Gastrocnemius medialis (tissue), 4 donors: Measurements from ENCODE around the gene HSPB2.
"Not testable (repeated sequence)": the region's sequence is repeated elsewhere in the genome, so short reads cannot be mapped to it uniquely, and the experiment has no call there.

ENCODE experiments used
- CTCF ChIP-seq, 5 experiments: fragments of 450-650 bp in 3 of 5; fragments of 200-600 bp in 2 of 5; sonication (generic) in 2 of 5; IDR thresholded peaks in 4 of 5; conservative IDR thresholded peaks in 1 of 5; 1 replicate in 4 of 5; 2 replicates in 1 of 5; pipeline ENCODE4 v1.5.1; 2016 to 2019; ENCODE audit warnings: antibody characterized with exemption in 5 of 5, mild to moderate bottlenecking in 3 of 5, moderate library complexity in 3 of 5
- POLR2A ChIP-seq, 2 donors: fragments of 450-650 bp; IDR thresholded peaks; one replicate each; pipeline ENCODE4 v1.6.1; 2017; ENCODE audit warnings: antibody characterized with exemption in 2 of 2, mild to moderate bottlenecking in 2 of 2, moderate library complexity in 2 of 2

GRCh38 chr11:111885053-111885452, 27.5 kb upstream of the HSPB2 start:
- not testable (repeated sequence) for TF ChIP-seq POLR2A (IDR thresholded peaks at IDR 0.05); CTCF (IDR thresholded peaks at IDR 0.05 in 4 of 5, conservative IDR thresholded peaks at IDR 0.05 in 1 of 5)
